ENCODE data around the gene CATSPERZ. TPM values are rescaled to one million over a fixed set of nuclear protein-coding genes. Genes with fewer than 3 reads are reported as not detected.

Gene CATSPERZ
- total and polyA plus RNA-seq, 9 of the 15 experiments (the other 6 are each of a cell fraction or from before 2014, with no cell fraction given): 0.86 to 8.5 (median 3.5) TPM

DNA sequence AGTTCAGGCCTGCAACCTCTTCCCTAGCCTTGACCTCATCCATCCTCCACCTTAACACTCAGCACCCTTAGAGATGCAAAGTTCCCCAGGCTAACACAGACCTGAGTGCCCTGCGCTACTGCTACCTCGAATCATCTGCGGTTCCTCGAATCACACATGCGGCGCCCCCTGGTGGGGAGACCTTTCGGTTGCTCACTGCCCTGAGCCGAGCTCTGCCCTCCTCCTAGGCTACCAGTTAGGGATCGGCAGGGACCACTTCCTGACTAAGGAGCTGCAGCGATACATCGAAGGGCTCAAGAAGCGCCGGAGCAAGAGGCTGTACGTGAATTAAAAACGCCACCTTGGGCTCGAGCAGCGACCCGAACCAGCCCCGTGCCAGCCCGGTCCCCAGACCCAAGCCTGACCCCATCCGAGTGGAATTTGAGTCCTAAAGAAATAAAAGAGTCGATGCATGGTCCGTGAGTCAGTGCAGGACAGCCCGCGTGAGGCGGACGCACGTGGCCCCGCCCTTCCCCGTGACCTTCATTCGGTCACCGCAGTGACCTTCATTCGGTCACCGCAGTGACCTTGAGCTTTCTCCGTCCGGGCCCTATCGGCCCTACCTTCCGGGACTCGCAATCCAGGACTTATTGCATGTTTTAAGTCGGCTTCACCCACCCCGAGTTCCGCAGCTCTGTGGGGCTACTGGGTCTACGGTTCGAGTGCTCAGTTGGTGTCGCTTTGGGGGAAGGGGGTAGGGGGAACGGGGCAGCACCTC, 4.3 kb downstream of the CATSPERZ start (continued):
- TF ChIP-seq FOXP1 (CRISPR knock-in tag; IDR thresholded peaks at IDR 0.05): peak; percentile 81; the same call in 1 of the 2 replicates
- TF ChIP-seq ZNF12 (CRISPR knock-in tag; IDR thresholded peaks at IDR 0.05): no peak
- TF ChIP-seq ZKSCAN8 (CRISPR knock-in tag; IDR thresholded peaks at IDR 0.05): no peak
- peak; percentile 75 for TF ChIP-seq SIN3B (IDR thresholded peaks at IDR 0.05; ENCODE audit: low read depth)
- TF ChIP-seq HLTF (IDR thresholded peaks at IDR 0.05): peak; percentile 74; the same call in 1 of the 2 replicates
- TF ChIP-seq ZNF584 (CRISPR knock-in tag; IDR thresholded peaks at IDR 0.05; ENCODE audit: low read depth): no peak
- no peak for TF ChIP-seq ZSCAN29 (IDR thresholded peaks at IDR 0.05)
- no peak; the same call in 1 of the 2 replicates for TF ChIP-seq SMARCA5 (IDR thresholded peaks at IDR 0.05)
- no peak for TF ChIP-seq ZNF133 (CRISPR knock-in tag; IDR thresholded peaks at IDR 0.05)
- no peak for TF ChIP-seq CBFA2T3 (IDR thresholded peaks at IDR 0.05)
- TF ChIP-seq, protein P1, sequence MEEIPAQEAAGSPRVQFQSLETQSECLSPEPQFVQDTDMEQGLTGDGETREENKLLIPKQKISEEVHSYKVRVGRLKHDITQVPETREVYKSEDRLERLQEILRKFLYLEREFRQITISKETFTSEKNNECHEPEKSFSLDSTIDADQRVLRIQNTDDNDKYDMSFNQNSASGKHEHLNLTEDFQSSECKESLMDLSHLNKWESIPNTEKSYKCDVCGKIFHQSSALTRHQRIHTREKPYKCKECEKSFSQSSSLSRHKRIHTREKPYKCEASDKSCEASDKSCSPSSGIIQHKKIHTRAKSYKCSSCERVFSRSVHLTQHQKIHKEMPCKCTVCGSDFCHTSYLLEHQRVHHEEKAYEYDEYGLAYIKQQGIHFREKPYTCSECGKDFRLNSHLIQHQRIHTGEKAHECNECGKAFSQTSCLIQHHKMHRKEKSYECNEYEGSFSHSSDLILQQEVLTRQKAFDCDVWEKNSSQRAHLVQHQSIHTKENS (CRISPR knock-in tag; IDR thresholded peaks at IDR 0.05): no peak
- no peak for TF ChIP-seq RUNX1 (IDR thresholded peaks at IDR 0.05; ENCODE audit: low read depth)
- no peak for TF ChIP-seq HNRNPK (IDR thresholded peaks at IDR 0.05; ENCODE audit: low read depth, low read length, poor library complexity, severe bottlenecking)
- no peak for TF ChIP-seq ZNF717 (CRISPR knock-in tag; IDR thresholded peaks at IDR 0.05)
- TF ChIP-seq ZBTB7A (IDR thresholded peaks at IDR 0.05; ENCODE audit: borderline replicate concordance, control insufficient read depth, low read depth, low read length): no peak; the same call in 1 of the 2 replicates
- TF ChIP-seq PHF20 (IDR thresholded peaks at IDR 0.05; ENCODE audit: partially characterized antibody): no peak
- TF ChIP-seq, protein P2, sequence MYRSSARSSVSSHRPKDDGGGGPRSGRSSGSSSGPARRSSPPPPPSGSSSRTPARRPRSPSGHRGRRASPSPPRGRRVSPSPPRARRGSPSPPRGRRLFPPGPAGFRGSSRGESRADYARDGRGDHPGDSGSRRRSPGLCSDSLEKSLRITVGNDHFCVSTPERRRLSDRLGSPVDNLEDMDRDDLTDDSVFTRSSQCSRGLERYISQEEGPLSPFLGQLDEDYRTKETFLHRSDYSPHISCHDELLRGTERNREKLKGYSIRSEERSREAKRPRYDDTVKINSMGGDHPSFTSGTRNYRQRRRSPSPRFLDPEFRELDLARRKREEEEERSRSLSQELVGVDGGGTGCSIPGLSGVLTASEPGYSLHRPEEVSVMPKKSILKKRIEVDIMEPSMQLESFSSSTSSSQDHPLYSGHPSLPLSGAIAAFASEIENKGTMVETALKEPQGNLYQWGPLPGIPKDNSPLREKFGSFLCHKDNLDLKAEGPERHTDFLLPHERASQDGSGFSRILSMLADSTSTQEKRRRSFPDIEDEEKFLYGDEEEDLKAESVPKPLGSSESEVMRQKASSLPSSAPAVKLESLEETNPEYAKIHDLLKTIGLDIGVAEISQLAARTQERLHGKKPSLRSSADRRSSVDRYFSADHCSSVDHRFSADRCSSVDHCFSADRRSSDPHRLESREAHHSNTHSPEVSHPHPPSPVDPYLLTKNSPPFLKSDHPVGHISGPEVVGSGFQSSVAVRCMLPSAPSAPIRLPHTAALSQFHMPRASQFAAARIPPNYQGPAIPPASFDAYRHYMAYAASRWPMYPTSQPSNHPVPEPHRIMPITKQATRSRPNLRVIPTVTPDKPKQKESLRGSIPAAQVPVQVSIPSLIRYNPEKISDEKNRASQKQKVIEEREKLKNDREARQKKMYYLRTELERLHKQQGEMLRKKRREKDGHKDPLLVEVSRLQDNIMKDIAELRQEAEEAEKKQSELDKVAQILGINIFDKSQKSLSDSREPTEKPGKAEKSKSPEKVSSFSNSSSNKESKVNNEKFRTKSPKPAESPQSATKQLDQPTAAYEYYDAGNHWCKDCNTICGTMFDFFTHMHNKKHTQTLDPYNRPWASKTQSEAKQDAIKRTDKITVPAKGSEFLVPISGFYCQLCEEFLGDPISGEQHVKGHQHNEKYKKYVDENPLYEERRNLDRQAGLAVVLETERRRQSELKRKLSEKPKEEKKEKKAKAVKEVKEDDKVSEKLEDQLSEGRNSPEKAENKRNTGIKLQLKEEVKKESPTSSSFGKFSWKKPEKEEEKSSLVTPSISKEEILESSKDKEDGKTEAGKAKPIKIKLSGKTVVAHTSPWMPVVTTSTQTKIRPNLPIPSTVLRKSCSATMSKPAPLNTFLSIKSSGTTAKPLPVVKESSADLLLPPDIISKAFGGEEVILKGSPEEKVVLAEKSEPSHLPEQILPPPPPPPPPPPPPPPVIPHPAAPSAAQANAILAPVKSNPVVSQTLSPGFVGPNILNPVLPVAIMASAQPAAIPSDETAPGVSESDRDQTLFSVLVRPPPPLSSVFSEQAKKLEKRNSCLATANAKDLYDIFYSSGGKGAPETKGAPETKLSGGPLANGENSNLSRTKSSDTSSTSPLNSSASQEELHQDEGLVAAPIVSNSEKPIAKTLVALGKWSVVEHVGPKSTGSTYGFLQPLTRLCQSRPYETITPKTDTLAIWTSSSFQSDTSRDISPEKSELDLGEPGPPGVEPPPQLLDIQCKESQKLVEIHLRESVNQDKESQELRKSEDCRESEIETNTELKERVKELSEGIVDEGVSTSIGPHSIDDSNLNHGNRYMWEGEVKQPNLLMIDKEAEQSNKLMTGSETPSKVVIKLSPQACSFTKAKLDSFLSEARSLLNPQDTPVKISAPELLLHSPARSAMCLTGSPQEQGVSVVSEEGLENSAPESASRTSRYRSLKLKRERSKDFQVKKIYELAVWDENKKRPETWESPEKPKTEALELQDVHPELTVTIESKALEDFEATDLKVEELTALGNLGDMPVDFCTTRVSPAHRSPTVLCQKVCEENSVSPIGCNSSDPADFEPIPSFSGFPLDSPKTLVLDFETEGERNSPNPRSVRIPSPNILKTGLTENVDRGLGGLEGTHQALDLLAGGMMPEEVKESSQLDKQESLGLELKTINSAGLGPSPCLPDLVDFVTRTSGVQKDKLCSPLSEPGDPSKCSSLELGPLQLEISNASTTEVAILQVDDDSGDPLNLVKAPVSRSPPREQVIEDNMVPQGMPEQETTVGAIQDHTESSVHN (IDR thresholded peaks at IDR 0.05; ENCODE audit: borderline replicate concordance in 1 of 2, low read depth in 1 of 2): 0 out of 4 replicates have a peak, but pooled peaks of 1 of the 2 experiments have one; percentile 37
- TF ChIP-seq GTF2E2 (tag; IDR thresholded peaks at IDR 0.05): peak; percentile 83
